Measurements from ENCODE around the gene PVALEF. TPM values are rescaled to one million over a fixed set of nuclear protein-coding genes. Genes with fewer than 3 reads are reported as not detected.

The PVALEF gene
- total and polyA plus RNA-seq, 2 experiments from 2014 or later = not detected

- Histone ChIP-seq H2AFZ (no peak overlapping the region), H3K27me3 (replicated peaks; ENCODE audit: insufficient read depth) (no peaks in the 10 kb centered on the region), H3K9me3 (ENCODE audit: low read depth) (no peaks in the 10 kb centered on the region), H3K9me2 (ENCODE audit: insufficient read depth) (no peaks in the 10 kb centered on the region), H3K36me3 (ENCODE audit: low read depth) (no peaks in the 10 kb centered on the region), H4K20me1 (ENCODE audit: insufficient read depth) (no peaks in the 10 kb centered on the region), H3K4me3 (no peak overlapping the region), H3K9ac (no peak overlapping the region), H3K4me2 (ENCODE audit: unreplicated experiment) (no peak overlapping the region), H3K4me1 (ENCODE audit: insufficient read depth) (no peaks in the 10 kb centered on the region), H3K27ac (no peak overlapping the region), H3F3A (ENCODE audit: insufficient read depth) (no peaks in the 10 kb centered on the region), H3K79me2 (ENCODE audit: insufficient read depth) (no peaks in the 10 kb centered on the region)
- no peak for DNase-seq
- WGBS, 2 experiments (ENCODE audit: low coverage in 1 of 2, low lambda C conversion rate in 2 of 2, missing lambda C conversion rate in 2 of 2) = 43 to 83% methylated on average over 3 to 37 of the region's 37 CpGs
- no peak for TF ChIP-seq EZH2phosphoT487 (IDR thresholded peaks at IDR 0.05; ENCODE audit: insufficient read depth, low read depth)
- no peak for TF ChIP-seq EZH2 (IDR thresholded peaks at IDR 0.05; ENCODE audit: insufficient read depth, poor library complexity, severe bottlenecking)
- in situ Hi-C loops (cut with MboI) = no loop called here
These were observed 24.6 kb upstream of the PVALEF start for GRCh38 chr17:81140695-81141094.

- Histone ChIP-seq H3F3A (ENCODE audit: insufficient read depth) (no peaks in the 10 kb centered on the region), H3K27me3 (replicated peaks; ENCODE audit: insufficient read depth) (no peaks in the 10 kb centered on the region), H3K79me2 (ENCODE audit: insufficient read depth) (no peaks in the 10 kb centered on the region), H3K4me3 (no peak overlapping the region), H3K36me3 (ENCODE audit: low read depth) (no peaks in the 10 kb centered on the region), H3K4me2 (ENCODE audit: unreplicated experiment) (no peak overlapping the region), H3K4me1 (ENCODE audit: insufficient read depth) (no peaks in the 10 kb centered on the region), H2AFZ (0 out of 2 replicates have a peak overlapping the region, but pooled peaks have one; percentile 31), H4K20me1 (ENCODE audit: insufficient read depth) (no peaks in the 10 kb centered on the region), H3K27ac (no peak overlapping the region), H3K9ac (no peak overlapping the region), H3K9me2 (ENCODE audit: insufficient read depth) (no peaks in the 10 kb centered on the region), H3K9me3 (ENCODE audit: low read depth) (no peaks in the 10 kb centered on the region)
- in situ Hi-C loops (cut with MboI) = no loop called here
- TF ChIP-seq EZH2 (IDR thresholded peaks at IDR 0.05; ENCODE audit: insufficient read depth, poor library complexity, severe bottlenecking) = no peak
- TF ChIP-seq EZH2phosphoT487 (IDR thresholded peaks at IDR 0.05; ENCODE audit: insufficient read depth, low read depth) = no peak
- DNase-seq = peak; percentile 78
- 28 to 29% methylated on average over 24 of the region's 25 CpGs for WGBS, 2 experiments (ENCODE audit: low coverage in 1 of 2, low lambda C conversion rate in 2 of 2, missing lambda C conversion rate in 2 of 2)
These were observed 22.8 kb upstream of the PVALEF start for GRCh38 chr17:81142301-81143199.

- Histone ChIP-seq H3K27me3 (replicated peaks; ENCODE audit: insufficient read depth) (no peaks in the 10 kb centered on the region), H3K4me2 (ENCODE audit: unreplicated experiment) (no peak overlapping the region), H3K9me3 (ENCODE audit: low read depth) (no peaks in the 10 kb centered on the region), H3K79me2 (ENCODE audit: insufficient read depth) (no peaks in the 10 kb centered on the region), H3K9ac (no peak overlapping the region), H3K36me3 (ENCODE audit: low read depth) (no peaks in the 10 kb centered on the region), H3F3A (ENCODE audit: insufficient read depth) (no peaks in the 10 kb centered on the region), H3K4me3 (no peak overlapping the region), H4K20me1 (ENCODE audit: insufficient read depth) (no peaks in the 10 kb centered on the region), H3K27ac (no peak overlapping the region), H3K4me1 (ENCODE audit: insufficient read depth) (no peaks in the 10 kb centered on the region), H3K9me2 (ENCODE audit: insufficient read depth) (no peaks in the 10 kb centered on the region), H2AFZ (0 out of 2 replicates have a peak overlapping the region, but pooled peaks have one; percentile 31)
- DNase-seq = no peak
- WGBS, 2 experiments (ENCODE audit: low coverage in 1 of 2, low lambda C conversion rate in 2 of 2, missing lambda C conversion rate in 2 of 2) = 62 to 74% methylated on average over 7 to 11 of the region's 11 CpGs
- no peak for TF ChIP-seq EZH2 (IDR thresholded peaks at IDR 0.05; ENCODE audit: insufficient read depth, poor library complexity, severe bottlenecking)
- TF ChIP-seq EZH2phosphoT487 (IDR thresholded peaks at IDR 0.05; ENCODE audit: insufficient read depth, low read depth) = no peak
- in situ Hi-C loops (cut with MboI) = no loop called here
These were observed 22.1 kb upstream of the PVALEF start for GRCh38 chr17:81143200-81143527.

GRCh38 chr17:81143717-81144422, 21.4 kb upstream of the PVALEF start:
- TF ChIP-seq EZH2 (IDR thresholded peaks at IDR 0.05; ENCODE audit: insufficient read depth, poor library complexity, severe bottlenecking) = no peak
- TF ChIP-seq EZH2phosphoT487 (IDR thresholded peaks at IDR 0.05; ENCODE audit: insufficient read depth, low read depth) = no peak
- H2AFZ ChIP-seq = no peak overlapping the region
- no peak overlapping the region for H3K9ac ChIP-seq
- H3K9me2 ChIP-seq (ENCODE audit: insufficient read depth) = no peaks in the 10 kb centered on the region
- 72 to 85% methylated on average over 15 to 17 of the region's 17 CpGs for WGBS, 2 experiments (ENCODE audit: low coverage in 1 of 2, low lambda C conversion rate in 2 of 2, missing lambda C conversion rate in 2 of 2)
- no peaks in the 10 kb centered on the region for H3K9me3 ChIP-seq (ENCODE audit: low read depth)
- DNase-seq = no peak
- no peaks in the 10 kb centered on the region for H3K79me2 ChIP-seq (ENCODE audit: insufficient read depth)
- H3F3A ChIP-seq (ENCODE audit: insufficient read depth) = no peaks in the 10 kb centered on the region
- in situ Hi-C loops (cut with MboI) = no loop called here
- no peak overlapping the region for H3K4me2 ChIP-seq (ENCODE audit: unreplicated experiment)
- no peaks in the 10 kb centered on the region for H3K4me1 ChIP-seq (ENCODE audit: insufficient read depth)
- H3K4me3 ChIP-seq = no peak overlapping the region
- no peaks in the 10 kb centered on the region for H4K20me1 ChIP-seq (ENCODE audit: insufficient read depth)
- no peak overlapping the region for H3K27ac ChIP-seq
- H3K27me3 ChIP-seq (replicated peaks; ENCODE audit: insufficient read depth) = no peaks in the 10 kb centered on the region
- H3K36me3 ChIP-seq (ENCODE audit: low read depth) = no peaks in the 10 kb centered on the region

Data from GM23248 (cell line).